ENCODE data around the gene CX3CR1. TPM values are rescaled to one million over a fixed set of nuclear protein-coding genes. Genes with fewer than 3 reads are reported as not detected.

CX3CR1 gene
- total RNA-seq, 1 donor from 2014 or later, result not detected

DNA sequence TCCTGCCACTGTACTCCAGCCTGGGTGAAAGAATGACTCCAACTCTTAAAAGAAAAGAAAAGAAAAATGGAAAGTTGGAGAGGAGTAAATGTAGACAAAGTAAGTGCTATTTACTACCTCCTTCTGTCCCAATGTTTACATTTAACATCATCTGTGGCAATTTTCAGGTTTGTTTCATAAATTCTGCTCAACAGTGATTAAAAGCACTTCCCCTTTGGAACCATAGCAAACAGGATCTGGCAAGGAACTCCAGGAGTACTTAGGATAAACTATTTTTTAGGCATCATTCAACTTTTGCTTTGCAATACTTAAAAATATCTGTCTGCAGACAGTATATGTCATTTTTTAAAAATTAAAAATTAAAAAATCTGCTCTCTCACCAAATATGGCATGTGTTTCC lies 5.5 kb upstream of the CX3CR1 start:
- TF ChIP-seq, protein P1, sequence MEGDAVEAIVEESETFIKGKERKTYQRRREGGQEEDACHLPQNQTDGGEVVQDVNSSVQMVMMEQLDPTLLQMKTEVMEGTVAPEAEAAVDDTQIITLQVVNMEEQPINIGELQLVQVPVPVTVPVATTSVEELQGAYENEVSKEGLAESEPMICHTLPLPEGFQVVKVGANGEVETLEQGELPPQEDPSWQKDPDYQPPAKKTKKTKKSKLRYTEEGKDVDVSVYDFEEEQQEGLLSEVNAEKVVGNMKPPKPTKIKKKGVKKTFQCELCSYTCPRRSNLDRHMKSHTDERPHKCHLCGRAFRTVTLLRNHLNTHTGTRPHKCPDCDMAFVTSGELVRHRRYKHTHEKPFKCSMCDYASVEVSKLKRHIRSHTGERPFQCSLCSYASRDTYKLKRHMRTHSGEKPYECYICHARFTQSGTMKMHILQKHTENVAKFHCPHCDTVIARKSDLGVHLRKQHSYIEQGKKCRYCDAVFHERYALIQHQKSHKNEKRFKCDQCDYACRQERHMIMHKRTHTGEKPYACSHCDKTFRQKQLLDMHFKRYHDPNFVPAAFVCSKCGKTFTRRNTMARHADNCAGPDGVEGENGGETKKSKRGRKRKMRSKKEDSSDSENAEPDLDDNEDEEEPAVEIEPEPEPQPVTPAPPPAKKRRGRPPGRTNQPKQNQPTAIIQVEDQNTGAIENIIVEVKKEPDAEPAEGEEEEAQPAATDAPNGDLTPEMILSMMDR (conservative IDR thresholded peaks at IDR 0.05; ENCODE audit: low read depth, low read length), result no peak
- no peak for DNase-seq (ENCODE audit: low read depth)
- no peak overlapping the region for H3K4me3 ChIP-seq (ENCODE audit: low read depth, low read length)

DNA sequence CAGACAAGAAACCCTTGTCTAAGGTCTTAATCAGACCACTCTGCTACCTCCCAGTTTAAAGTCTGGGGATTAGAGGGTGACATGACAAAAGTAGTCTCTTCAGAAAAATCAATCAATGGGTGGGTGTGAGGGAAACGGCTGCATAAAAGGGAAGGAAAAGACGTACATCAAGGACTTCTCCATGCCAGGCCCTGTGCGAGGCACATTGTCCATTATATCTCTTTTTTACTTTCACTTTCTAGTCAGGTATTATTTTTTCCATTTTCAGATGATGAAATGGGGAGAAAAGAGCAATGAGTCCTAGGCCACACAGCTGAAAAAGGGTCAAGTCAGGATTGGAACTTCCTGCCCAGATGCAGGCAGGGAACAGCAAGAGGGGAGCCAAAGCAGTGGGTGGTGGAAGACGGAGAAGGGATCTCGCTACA lies 4.6 kb upstream of the CX3CR1 start:
- no peak overlapping the region for H3K4me3 ChIP-seq (ENCODE audit: low read depth, low read length)
- TF ChIP-seq, protein P1 (conservative IDR thresholded peaks at IDR 0.05; ENCODE audit: low read depth, low read length), result no peak
- DNase-seq (ENCODE audit: low read depth), result no peak

DNA sequence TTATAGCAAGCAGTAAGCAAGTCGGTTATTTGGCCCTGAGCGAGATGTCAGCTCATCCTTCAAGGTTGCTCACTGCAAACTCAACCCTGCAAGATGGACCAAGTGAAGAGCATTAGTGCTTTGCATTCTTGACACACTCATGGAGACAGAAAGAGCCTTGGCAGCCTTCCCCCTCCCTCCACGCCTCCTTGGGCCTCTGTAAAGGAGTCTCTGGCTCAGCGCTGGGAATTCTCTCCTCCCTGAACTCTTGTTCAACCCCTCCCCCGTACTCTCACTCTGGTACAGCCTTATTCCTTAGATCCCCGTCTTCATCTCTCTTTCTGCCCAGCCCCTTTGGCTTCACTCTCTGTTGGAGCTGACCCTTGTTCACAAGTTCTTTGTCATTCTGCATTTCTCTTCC lies 2.2 kb upstream of the CX3CR1 start:
- H3K4me3 ChIP-seq (ENCODE audit: low read depth, low read length), result no peak overlapping the region
- no peak for DNase-seq (ENCODE audit: low read depth)
- TF ChIP-seq, protein P1 (conservative IDR thresholded peaks at IDR 0.05; ENCODE audit: low read depth, low read length), result no peak

DNA sequence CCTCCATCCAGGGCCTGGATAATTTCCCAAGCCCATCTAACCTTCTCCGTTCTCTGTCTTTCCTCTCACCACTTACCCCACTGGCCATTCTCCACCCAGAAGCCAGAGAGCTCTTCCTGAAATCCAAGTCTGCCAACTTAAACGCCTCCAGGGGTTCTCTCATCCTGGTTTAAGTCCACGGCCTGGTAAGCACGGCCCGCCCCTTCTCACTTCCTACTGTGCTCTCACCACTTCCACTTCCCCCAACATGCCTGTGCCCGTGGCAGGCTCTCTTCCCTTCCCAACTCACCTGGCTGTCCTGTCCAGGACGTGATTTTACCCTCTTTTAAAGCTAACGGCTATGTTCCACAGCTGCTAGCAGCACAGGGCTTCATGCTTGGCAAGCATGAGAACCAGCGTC lies 1.7 kb upstream of the CX3CR1 start:
- TF ChIP-seq, protein P1 (conservative IDR thresholded peaks at IDR 0.05; ENCODE audit: low read depth, low read length), result no peak

DNA sequence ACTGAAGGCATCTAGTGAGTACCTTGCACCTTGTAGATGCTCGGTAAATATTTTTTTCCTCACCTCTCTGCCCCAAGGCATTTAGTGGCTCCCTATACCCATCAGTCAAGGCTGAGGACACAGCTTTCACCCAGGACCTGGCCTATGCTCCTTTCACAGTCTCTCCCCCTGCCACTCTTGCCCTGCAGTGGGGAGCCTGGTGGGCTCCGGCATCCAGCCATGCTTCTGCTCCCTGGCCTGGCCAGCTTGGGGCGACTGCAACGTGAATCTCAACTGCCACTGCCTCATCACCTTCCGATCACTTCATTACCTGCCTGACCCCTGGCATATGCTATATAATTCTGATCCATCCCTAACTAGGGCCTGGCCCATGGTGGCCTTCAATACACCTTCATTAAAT lies 735 bp upstream of the CX3CR1 start:
- no peak overlapping the region for H3K4me3 ChIP-seq (ENCODE audit: low read depth, low read length)
- TF ChIP-seq, protein P1 (conservative IDR thresholded peaks at IDR 0.05; ENCODE audit: low read depth, low read length), result no peak
- no peak for DNase-seq (ENCODE audit: low read depth)

More for the DNA sequence above, 1.7 kb upstream of the CX3CR1 start:
- H3K4me3 ChIP-seq (ENCODE audit: low read depth, low read length), result no peak overlapping the region
- no peak for DNase-seq (ENCODE audit: low read depth)

DNA sequence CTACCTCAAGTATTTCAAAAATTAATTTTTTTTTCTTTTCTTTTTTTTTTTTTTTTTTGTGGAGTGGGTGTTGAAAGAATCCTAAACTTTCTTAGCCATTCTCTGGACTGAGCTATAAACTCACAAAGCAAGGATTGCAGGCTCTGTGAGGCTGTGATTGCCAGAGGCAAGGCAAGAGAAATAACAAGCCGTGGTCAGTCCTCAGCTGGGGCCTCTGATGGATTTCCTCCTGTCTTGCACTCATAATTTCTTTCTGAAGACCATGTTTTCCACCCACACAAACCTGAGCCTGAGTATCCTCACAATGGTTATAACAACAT lies 1.3 kb downstream of the CX3CR1 start:
- TF ChIP-seq, protein P1 (conservative IDR thresholded peaks at IDR 0.05; ENCODE audit: low read depth, low read length), result no peak
- no peak overlapping the region for H3K4me3 ChIP-seq (ENCODE audit: low read depth, low read length)
- no peak for DNase-seq (ENCODE audit: low read depth)

DNA sequence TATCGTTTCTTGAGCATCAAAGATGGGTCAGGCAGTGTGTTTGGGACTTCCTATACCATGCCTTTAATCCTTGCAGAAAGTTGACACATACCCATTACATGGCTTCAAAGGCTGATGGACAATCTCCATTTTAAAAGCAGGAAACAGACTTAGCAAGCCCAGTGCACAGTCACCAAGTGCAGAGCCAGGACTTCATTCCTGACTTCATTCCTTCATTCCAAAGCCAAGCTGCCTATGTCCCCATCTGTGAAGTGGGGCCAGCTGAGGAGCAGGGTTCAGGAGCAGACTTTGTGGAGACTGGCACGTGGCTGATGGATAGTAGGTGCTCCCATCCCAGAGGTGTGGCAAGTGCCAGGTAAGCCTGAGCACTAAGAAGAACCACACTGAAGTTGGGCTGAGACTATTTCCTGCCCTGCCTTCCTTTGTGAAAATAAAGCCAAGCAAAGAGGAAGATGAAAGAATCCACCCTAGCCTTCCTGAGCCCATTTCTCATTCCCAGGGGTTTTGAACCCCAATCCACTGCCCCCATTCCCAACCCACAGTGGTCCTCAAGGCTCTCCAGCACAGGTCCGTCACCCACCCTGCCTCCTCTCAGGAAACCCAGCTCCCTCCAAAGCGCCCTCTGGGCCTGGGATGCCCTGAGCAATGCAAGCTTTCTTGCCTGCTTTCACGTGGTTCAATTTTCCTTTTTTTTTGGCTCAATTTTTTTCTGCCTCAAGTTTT lies 1.8 kb downstream of the CX3CR1 start:
- H3K4me3 ChIP-seq (ENCODE audit: low read depth, low read length), result no peak overlapping the region
- TF ChIP-seq, protein P1 (conservative IDR thresholded peaks at IDR 0.05; ENCODE audit: low read depth, low read length), result no peak
- DNase-seq (ENCODE audit: low read depth), result no peak
